MM.1S (cell line): ENCODE results near the gene PTPN22.

Source experiments
- DNase-seq: peaks from one replicate; pipeline ENCODE4 v3.0.0-alpha.2; 2015
- H2AFZ ChIP-seq: fragments of 300-600 bp; sonication (generic); 2 replicates; pipeline ENCODE4 v1.6.0; 2016; ENCODE audit warnings: antibody characterized with exemption, low read length
- H3F3A ChIP-seq: fragments of 300-600 bp; sonication (generic); 2 replicates; pipeline ENCODE4 v1.6.1; 2016; ENCODE audit warnings: mild to moderate bottlenecking, antibody characterized with exemption, low read length, moderate library complexity, mixed read lengths; ENCODE audit not compliant: insufficient read depth
- H3K27ac ChIP-seq: fragments of 300-600 bp; sonication (generic); 2 replicates; pipeline ENCODE4 v1.5.1; 2016; ENCODE audit warnings: mild to moderate bottlenecking, low read length
- H3K27me3 ChIP-seq: fragments of 300-600 bp; sonication (generic); replicated peaks from 2 replicates; pipeline ENCODE4 v1.6.0; 2016; ENCODE audit warnings: low read length; ENCODE audit not compliant: insufficient read depth
- H3K36me3 ChIP-seq: fragments of 300-600 bp; sonication (generic); replicated peaks from 2 replicates; pipeline ENCODE4 v1.6.1; 2016; ENCODE audit warnings: mild to moderate bottlenecking, low read length, mixed read lengths; ENCODE audit not compliant: insufficient read depth
- H3K4me1 ChIP-seq: fragments of 300-600 bp; sonication (generic); 2 replicates; pipeline ENCODE4 v1.6.1; 2016; ENCODE audit warnings: low read length, mixed read lengths
- H3K4me2 ChIP-seq: fragments of 300-600 bp; sonication (generic); 2 replicates; pipeline ENCODE4 v1.6.0; 2016; ENCODE audit warnings: low read depth, low read length
- H3K4me3 ChIP-seq: fragments of 300-600 bp; sonication (generic); 2 replicates; pipeline ENCODE4 v1.5.1; 2016; ENCODE audit warnings: low read length, mixed read lengths
- H3K79me2 ChIP-seq: fragments of 300-600 bp; sonication (generic); 2 replicates; pipeline ENCODE4 v1.6.1; 2016; ENCODE audit warnings: mixed run types, low read length, mixed read lengths
- H3K9ac ChIP-seq: fragments of 300-600 bp; sonication (generic); 2 replicates; pipeline ENCODE4 v1.6.1; 2016; ENCODE audit warnings: low read length, mixed read lengths
- H3K9me2 ChIP-seq: fragments of 300-600 bp; sonication (generic); replicated peaks from 2 replicates; pipeline ENCODE4 v1.6.1; 2016; ENCODE audit warnings: mild to moderate bottlenecking, low read length, mixed read lengths; ENCODE audit not compliant: insufficient read depth
- H3K9me3 ChIP-seq: fragments of 300-600 bp; sonication (generic); replicated peaks from 2 replicates; pipeline ENCODE4 v1.6.1; 2016; ENCODE audit warnings: mild to moderate bottlenecking, low read length, mixed read lengths; ENCODE audit not compliant: insufficient read depth
- H4K20me1 ChIP-seq: fragments of 300-600 bp; sonication (generic); 2 replicates; pipeline ENCODE4 v1.6.1; 2016; ENCODE audit warnings: mild to moderate bottlenecking, low read length, moderate library complexity, mixed read lengths; ENCODE audit not compliant: insufficient read depth
- CTCF ChIP-seq: fragments of 300-600 bp; sonication (generic); IDR thresholded peaks from 2 replicates; pipeline ENCODE4 v1.5.1; 2016; ENCODE audit warnings: antibody characterized with exemption, low read length, mixed read lengths
- EZH2 ChIP-seq: fragments of 300-600 bp; sonication (generic); optimal IDR thresholded peaks from 2 replicates; pipeline ENCODE3; 2017; ENCODE audit warnings: low read depth, mild to moderate bottlenecking, antibody characterized with exemption, low read length, mixed read lengths
- EZH2phosphoT487 ChIP-seq: fragments of 300-600 bp; sonication (generic); IDR thresholded peaks from 2 replicates; pipeline ENCODE4 v1.6.1; 2018; ENCODE audit warnings: antibody characterized with exemption, low read length

The PTPN22 gene

DNA sequence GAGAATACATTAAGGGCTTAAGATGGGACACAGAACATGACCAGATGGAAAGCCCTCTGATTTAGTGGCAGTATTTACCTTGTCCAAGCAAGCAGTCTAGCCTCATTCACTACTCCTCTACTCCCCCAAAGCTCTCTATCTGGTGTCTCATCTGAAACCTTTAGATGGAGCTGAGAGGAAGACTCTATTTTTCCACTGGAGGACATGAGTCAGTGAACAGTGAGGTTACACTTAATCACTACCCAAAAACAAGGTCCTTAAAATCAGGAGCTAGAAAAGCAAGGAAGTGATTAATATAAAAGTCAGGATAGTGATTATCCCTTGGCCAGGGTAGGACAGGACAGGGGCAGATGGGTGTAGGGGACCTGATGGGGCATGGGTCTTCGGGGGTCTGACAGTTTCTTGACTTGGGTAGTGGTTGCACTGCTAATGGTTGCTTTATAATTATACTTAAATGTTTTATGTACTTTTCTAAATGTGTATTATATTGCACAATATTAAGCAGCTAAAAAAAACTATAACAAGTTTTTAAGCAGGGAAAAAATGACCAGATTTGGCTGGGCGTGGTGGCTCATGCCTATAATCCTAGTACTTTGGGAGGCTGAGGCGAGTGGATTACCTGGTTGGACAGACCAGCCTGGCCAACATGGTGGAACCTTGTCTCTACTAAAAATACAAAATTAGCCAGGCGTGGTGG lies 3.0 kb downstream of the PTPN22 start:
- Histone ChIP-seq H3K4me1 (peaks cover 14% of the 10 kb centered on the region), H3K36me3 (no peaks in the 10 kb centered on the region), H3K4me2 (no peak overlapping the region), H3K9me3 (no peaks in the 10 kb centered on the region), H2AFZ (no peak overlapping the region), H3F3A (no peaks in the 10 kb centered on the region; the same call in 1 of the 2 replicates), H3K79me2 (no peaks in the 10 kb centered on the region), H3K9me2 (no peaks in the 10 kb centered on the region), H3K4me3 (no peak overlapping the region), H3K9ac (no peak overlapping the region), H4K20me1 (no peaks in the 10 kb centered on the region), H3K27me3 (no peaks in the 10 kb centered on the region), H3K27ac (no peak overlapping the region)
- no peak for TF ChIP-seq EZH2phosphoT487
- TF ChIP-seq CTCF, result no peak
- no peak for TF ChIP-seq EZH2
- DNase-seq, result no peak

- Histone ChIP-seq H3K9ac (no peak overlapping the region), H3K9me3 (no peaks in the 10 kb centered on the region), H3K36me3 (no peaks in the 10 kb centered on the region), H3K79me2 (no peaks in the 10 kb centered on the region), H3K27ac (no peak overlapping the region), H3F3A (peaks cover 17% of the 10 kb centered on the region), H3K4me2 (no peak overlapping the region), H3K9me2 (no peaks in the 10 kb centered on the region), H4K20me1 (no peaks in the 10 kb centered on the region), H3K4me3 (no peak overlapping the region), H3K4me1 (peaks cover 14% of the 10 kb centered on the region), H3K27me3 (no peaks in the 10 kb centered on the region), H2AFZ (no peak overlapping the region)
- DNase-seq, result no peak
- no peak for TF ChIP-seq EZH2
- TF ChIP-seq EZH2phosphoT487, result no peak
- TF ChIP-seq CTCF, result no peak
Measured at GRCh38 chr1:113861641-113862040, 9.9 kb downstream of the PTPN22 start.

GRCh38 chr1:113860891-113861290 lies 10.6 kb downstream of the PTPN22 start:
- Histone ChIP-seq H3K4me3 (no peak overlapping the region), H3K9ac (no peak overlapping the region), H3K27me3 (no peaks in the 10 kb centered on the region), H3K4me1 (peaks cover 14% of the 10 kb centered on the region), H2AFZ (no peak overlapping the region), H4K20me1 (no peaks in the 10 kb centered on the region), H3F3A (peaks cover 17% of the 10 kb centered on the region), H3K36me3 (no peaks in the 10 kb centered on the region), H3K4me2 (no peak overlapping the region), H3K9me2 (no peaks in the 10 kb centered on the region), H3K9me3 (no peaks in the 10 kb centered on the region), H3K27ac (no peak overlapping the region), H3K79me2 (no peaks in the 10 kb centered on the region)
- DNase-seq, result no peak
- TF ChIP-seq CTCF (no peak), EZH2 (no peak), EZH2phosphoT487 (no peak)
